GM23338 (cell line): ENCODE measurements around the gene DCHS1. TPM values are rescaled to one million over a fixed set of nuclear protein-coding genes. Genes with fewer than 3 reads are reported as not detected.

Experiments
- ATAC-seq: fragments of 200-7000 bp; cut with Tn5 transposase; 3 replicates; pipeline ENCODE4 v1.9.1; 2020
- DNase-seq: peaks from one replicate; pipeline ENCODE4 v3.0.0-alpha.2; 2015; ENCODE audit warnings: low spot score
- H2AFZ ChIP-seq: fragments of 200-600 bp; sonication (generic); 2 replicates; pipeline ENCODE4 v1.8.0; 2016; ENCODE audit warnings: antibody characterized with exemption, mild to moderate bottlenecking, moderate library complexity
- H3F3A ChIP-seq: fragments of 200-600 bp; sonication (generic); replicated peaks from 2 replicates; pipeline ENCODE4 v1.8.0; 2017; ENCODE audit warnings: antibody characterized with exemption, mixed run types, low read depth
- H3K27ac ChIP-seq: fragments of 200-600 bp; sonication (generic); 2 replicates; pipeline ENCODE4 v1.6.1; 2016; ENCODE audit warnings: low read depth
- H3K27me3 ChIP-seq: fragments of 200-600 bp; sonication (generic); 2 replicates; pipeline ENCODE4 v1.8.0; 2016; ENCODE audit warnings: mild to moderate bottlenecking, mixed run types, moderate library complexity; ENCODE audit not compliant: insufficient read depth
- H3K36me3 ChIP-seq: fragments of 200-600 bp; sonication (generic); 2 replicates; pipeline ENCODE4 v1.8.0; 2016; ENCODE audit warnings: mild to moderate bottlenecking; ENCODE audit not compliant: insufficient read depth
- H3K4me1 ChIP-seq: fragments of 200-600 bp; sonication (generic); 2 replicates; pipeline ENCODE4 v1.8.0; 2016; ENCODE audit warnings: mild to moderate bottlenecking, moderate library complexity; ENCODE audit not compliant: insufficient read depth
- H3K4me2 ChIP-seq: fragments of 200-600 bp; sonication (generic); 2 replicates; pipeline ENCODE4 v1.7.1; 2017; ENCODE audit warnings: mixed run types
- H3K4me3 ChIP-seq: fragments of 200-600 bp; sonication (generic); 2 replicates; pipeline ENCODE4 v1.6.1; 2016; ENCODE audit warnings: mixed run types
- H3K79me2 ChIP-seq: fragments of 200-600 bp; sonication (generic); replicated peaks from 2 replicates; pipeline ENCODE4 v1.8.0; 2017; ENCODE audit warnings: mild to moderate bottlenecking; ENCODE audit not compliant: insufficient read depth
- H3K9me2 ChIP-seq: fragments of 200-600 bp; sonication (generic); 2 replicates; pipeline ENCODE4 v1.8.0; 2017; ENCODE audit not compliant: insufficient read depth
- H4K20me1 ChIP-seq: fragments of 200-600 bp; sonication (generic); replicated peaks from 2 replicates; pipeline ENCODE4 v1.8.0; 2017; ENCODE audit warnings: mild to moderate bottlenecking; ENCODE audit not compliant: insufficient read depth
- H3K27ac Mint-ChIP-seq: 2 replicates; pipeline ENCODE4 v1.8.0; 2020; ENCODE audit warnings: inconsistent platforms, mild to moderate bottlenecking, moderate library complexity, mixed read lengths
- H3K27me3 Mint-ChIP-seq: 3 replicates; pipeline ENCODE4 v1.8.0; 2022; ENCODE audit warnings: low read depth, mild to moderate bottlenecking, moderate library complexity, mixed read lengths, inconsistent platforms; ENCODE audit not compliant: insufficient read depth, poor library complexity
- H3K36me3 Mint-ChIP-seq: 3 replicates; pipeline ENCODE4 v1.8.0; 2021; ENCODE audit warnings: low read depth, mild to moderate bottlenecking, inconsistent platforms, moderate library complexity, mixed read lengths
- H3K4me1 Mint-ChIP-seq: 3 replicates; pipeline ENCODE4 v1.8.0; 2020; ENCODE audit warnings: mild to moderate bottlenecking, inconsistent platforms, mixed read lengths
- H3K4me3 Mint-ChIP-seq: 3 replicates; pipeline ENCODE4 v1.8.0; 2021; ENCODE audit warnings: moderate library complexity, mild to moderate bottlenecking, inconsistent platforms, mixed read lengths
- H3K9me3 Mint-ChIP-seq: 3 replicates; pipeline ENCODE4 v1.8.0; 2020; ENCODE audit warnings: moderate library complexity, mild to moderate bottlenecking, inconsistent platforms, mixed read lengths
- CREB1 ChIP-seq: fragments of 250-450 bp; sonication (Bioruptor Pico); IDR thresholded peaks from 2 replicates; pipeline ENCODE4 v1.5.0; 2020; ENCODE audit warnings: low read depth, mild to moderate bottlenecking, moderate library complexity
- EZH2 ChIP-seq: fragments of 200-600 bp; sonication (generic); IDR thresholded peaks from one replicate; pipeline ENCODE4 v1.8.0; 2017; ENCODE audit warnings: antibody characterized with exemption, mild to moderate bottlenecking, low read depth; ENCODE audit not compliant: unreplicated experiment
- EZH2phosphoT487 ChIP-seq: fragments of 200-600 bp; sonication (generic); IDR thresholded peaks from one replicate; pipeline ENCODE4 v1.8.1; 2018; ENCODE audit warnings: antibody characterized with exemption; ENCODE audit not compliant: unreplicated experiment
- JUNB ChIP-seq: IDR thresholded peaks from one replicate; pipeline ENCODE4 v1.6.1; 2016; ENCODE audit warnings: antibody characterized with exemption; ENCODE audit not compliant: unreplicated experiment
- POLR2AphosphoS5 ChIP-seq: IDR thresholded peaks from 2 replicates; pipeline ENCODE4 v1.6.1; 2016; ENCODE audit warnings: antibody characterized with exemption, low read depth
- ZNF114 ChIP-seq: fragments of 250-450 bp; sonication (Bioruptor Pico); IDR thresholded peaks from 2 replicates; pipeline ENCODE4 v1.5.0; 2020; ENCODE audit warnings: mild to moderate bottlenecking, moderate library complexity
- ZNF331 ChIP-seq: fragments of 250-450 bp; sonication (Bioruptor Pico); IDR thresholded peaks from 2 replicates; pipeline ENCODE4 v1.5.0; 2020; ENCODE audit warnings: low read depth, mild to moderate bottlenecking, moderate library complexity
- polyA plus RNA-seq: library from polyadenylated mRNA; unstranded; fragments of >200 nt; fragmentation: Nextera tagmentation; extraction: Ambion mirVana; gene quantifications from 2 replicates; pipeline ENCODE4 v1.2.1, GENCODE V29; 2016
- total RNA-seq: library from RNA; depleted of rRNA; stranded (reverse); fragments of >200 nt; shearing (Covaris generic); gene quantifications from 2 replicates; pipeline ENCODE4 v1.2.3, GENCODE V29; 2014
- TF ChIP-seq, protein P1 (sequence below): fragments of 250-450 bp; sonication (Bioruptor Pico); IDR thresholded peaks from 2 replicates; pipeline ENCODE4 v1.5.0; 2020; ENCODE audit warnings: mild to moderate bottlenecking, moderate library complexity
- TF ChIP-seq, protein P2 (sequence below): IDR thresholded peaks from 2 replicates; pipeline ENCODE4 v1.6.1; 2016; ENCODE audit warnings: antibody characterized with exemption
- TF ChIP-seq, protein P3 (sequence below): IDR thresholded peaks from one replicate; pipeline ENCODE4 v1.6.1; 2018; ENCODE audit warnings: antibody characterized with exemption; ENCODE audit not compliant: unreplicated experiment

Gene DCHS1
- total and polyA plus RNA-seq, 2 experiments from 2014 or later = 2.3 to 20.7 TPM

DNA sequence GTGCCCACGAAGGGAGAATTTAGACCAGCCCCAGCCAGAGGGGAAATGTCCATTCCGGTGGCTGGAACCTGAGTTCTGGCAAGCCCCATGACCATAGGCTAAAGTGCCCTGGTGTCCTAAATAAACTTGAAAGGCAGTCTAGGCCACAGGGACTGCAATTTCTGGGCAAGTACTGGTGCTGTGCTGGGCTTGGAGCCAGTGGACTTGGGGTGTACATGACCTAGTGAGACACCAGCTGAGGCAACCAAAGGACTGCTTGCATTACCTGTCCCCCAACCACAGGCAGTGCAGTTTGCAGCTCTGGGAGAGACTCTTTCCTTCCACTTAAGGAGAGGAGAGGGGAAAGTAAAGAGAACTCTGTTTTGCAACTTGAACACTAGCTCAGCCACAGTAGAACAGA lies 75.9 kb downstream of the DCHS1 start:
- Mint-ChIP-seq H3K36me3 (peaks cover 10% of the 10 kb centered on the region; the same call in 2 of the 3 replicates), H3K4me3 (no peak overlapping the region), H3K4me1 (peaks cover 5% of the 10 kb centered on the region), H3K27me3 (peaks cover 2% of the 10 kb centered on the region), H3K9me3 (peaks cover 12% of the 10 kb centered on the region; the same call in 2 of the 3 replicates), H3K27ac (no peak overlapping the region)
- no peaks in the 10 kb centered on the region for H3K4me1 ChIP-seq
- no peaks in the 10 kb centered on the region for H3K27me3 ChIP-seq
- ATAC-seq (no peak), DNase-seq (no peak)
- H4K20me1 ChIP-seq = no peaks in the 10 kb centered on the region; the same call in 1 of the 2 replicates
- no peak overlapping the region for H3K27ac ChIP-seq
- H3K36me3 ChIP-seq = no peaks in the 10 kb centered on the region
- TF ChIP-seq, protein P1, sequence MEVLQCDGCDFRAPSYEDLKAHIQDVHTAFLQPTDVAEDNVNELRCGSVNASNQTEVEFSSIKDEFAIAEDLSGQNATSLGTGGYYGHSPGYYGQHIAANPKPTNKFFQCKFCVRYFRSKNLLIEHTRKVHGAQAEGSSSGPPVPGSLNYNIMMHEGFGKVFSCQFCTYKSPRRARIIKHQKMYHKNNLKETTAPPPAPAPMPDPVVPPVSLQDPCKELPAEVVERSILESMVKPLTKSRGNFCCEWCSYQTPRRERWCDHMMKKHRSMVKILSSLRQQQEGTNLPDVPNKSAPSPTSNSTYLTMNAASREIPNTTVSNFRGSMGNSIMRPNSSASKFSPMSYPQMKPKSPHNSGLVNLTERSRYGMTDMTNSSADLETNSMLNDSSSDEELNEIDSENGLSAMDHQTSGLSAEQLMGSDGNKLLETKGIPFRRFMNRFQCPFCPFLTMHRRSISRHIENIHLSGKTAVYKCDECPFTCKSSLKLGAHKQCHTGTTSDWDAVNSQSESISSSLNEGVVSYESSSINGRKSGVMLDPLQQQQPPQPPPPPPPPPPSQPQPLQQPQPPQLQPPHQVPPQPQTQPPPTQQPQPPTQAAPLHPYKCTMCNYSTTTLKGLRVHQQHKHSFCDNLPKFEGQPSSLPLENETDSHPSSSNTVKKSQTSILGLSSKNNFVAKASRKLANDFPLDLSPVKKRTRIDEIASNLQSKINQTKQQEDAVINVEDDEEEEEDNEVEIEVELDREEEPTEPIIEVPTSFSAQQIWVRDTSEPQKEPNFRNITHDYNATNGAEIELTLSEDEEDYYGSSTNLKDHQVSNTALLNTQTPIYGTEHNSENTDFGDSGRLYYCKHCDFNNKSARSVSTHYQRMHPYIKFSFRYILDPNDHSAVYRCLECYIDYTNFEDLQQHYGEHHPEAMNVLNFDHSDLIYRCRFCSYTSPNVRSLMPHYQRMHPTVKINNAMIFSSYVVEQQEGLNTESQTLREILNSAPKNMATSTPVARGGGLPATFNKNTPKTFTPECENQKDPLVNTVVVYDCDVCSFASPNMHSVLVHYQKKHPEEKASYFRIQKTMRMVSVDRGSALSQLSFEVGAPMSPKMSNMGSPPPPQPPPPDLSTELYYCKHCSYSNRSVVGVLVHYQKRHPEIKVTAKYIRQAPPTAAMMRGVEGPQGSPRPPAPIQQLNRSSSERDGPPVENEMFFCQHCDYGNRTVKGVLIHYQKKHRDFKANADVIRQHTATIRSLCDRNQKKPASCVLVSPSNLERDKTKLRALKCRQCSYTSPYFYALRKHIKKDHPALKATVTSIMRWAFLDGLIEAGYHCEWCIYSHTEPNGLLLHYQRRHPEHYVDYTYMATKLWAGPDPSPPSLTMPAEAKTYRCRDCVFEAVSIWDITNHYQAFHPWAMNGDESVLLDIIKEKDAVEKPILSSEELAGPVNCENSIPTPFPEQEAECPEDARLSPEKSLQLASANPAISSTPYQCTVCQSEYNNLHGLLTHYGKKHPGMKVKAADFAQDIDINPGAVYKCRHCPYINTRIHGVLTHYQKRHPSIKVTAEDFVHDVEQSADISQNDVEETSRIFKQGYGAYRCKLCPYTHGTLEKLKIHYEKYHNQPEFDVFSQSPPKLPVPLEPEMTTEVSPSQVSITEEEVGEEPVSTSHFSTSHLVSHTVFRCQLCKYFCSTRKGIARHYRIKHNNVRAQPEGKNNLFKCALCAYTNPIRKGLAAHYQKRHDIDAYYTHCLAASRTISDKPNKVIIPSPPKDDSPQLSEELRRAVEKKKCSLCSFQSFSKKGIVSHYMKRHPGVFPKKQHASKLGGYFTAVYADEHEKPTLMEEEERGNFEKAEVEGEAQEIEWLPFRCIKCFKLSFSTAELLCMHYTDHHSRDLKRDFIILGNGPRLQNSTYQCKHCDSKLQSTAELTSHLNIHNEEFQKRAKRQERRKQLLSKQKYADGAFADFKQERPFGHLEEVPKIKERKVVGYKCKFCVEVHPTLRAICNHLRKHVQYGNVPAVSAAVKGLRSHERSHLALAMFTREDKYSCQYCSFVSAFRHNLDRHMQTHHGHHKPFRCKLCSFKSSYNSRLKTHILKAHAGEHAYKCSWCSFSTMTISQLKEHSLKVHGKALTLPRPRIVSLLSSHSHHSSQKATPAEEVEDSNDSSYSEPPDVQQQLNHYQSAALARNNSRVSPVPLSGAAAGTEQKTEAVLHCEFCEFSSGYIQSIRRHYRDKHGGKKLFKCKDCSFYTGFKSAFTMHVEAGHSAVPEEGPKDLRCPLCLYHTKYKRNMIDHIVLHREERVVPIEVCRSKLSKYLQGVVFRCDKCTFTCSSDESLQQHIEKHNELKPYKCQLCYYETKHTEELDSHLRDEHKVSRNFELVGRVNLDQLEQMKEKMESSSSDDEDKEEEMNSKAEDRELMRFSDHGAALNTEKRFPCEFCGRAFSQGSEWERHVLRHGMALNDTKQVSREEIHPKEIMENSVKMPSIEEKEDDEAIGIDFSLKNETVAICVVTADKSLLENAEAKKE (CRISPR knock-in tag) = no peak
- TF ChIP-seq POLR2AphosphoS5 (no peak), ZNF331 (CRISPR knock-in tag) (no peak), EZH2phosphoT487 (no peak)
- no peaks in the 10 kb centered on the region for H3K9me2 ChIP-seq
- H3F3A ChIP-seq = no peaks in the 10 kb centered on the region
- H2AFZ ChIP-seq = no peak overlapping the region
- no peak overlapping the region for H3K4me2 ChIP-seq
- H3K79me2 ChIP-seq = no peaks in the 10 kb centered on the region
- H3K4me3 ChIP-seq = no peak overlapping the region

DNA sequence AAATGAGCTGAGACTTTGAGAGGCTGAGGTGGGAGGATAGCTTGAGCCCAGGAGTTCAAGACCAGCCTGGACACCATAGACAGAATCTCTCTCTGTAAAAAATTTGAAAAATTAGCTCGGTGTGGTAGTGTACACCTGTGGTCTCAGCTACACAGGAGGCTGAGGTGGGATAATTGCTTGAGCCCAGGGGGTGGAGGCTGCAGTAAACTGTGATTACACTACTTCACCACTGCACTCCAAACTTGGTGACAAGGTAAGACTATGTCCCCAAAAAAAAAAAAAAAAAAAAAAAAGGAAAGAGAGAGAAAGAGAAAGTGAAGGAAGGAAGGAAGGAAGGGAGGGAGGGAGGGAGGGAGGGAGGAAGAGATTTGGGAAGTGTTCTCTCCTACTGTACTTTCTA lies 77.5 kb downstream of the DCHS1 start:
- Histone ChIP-seq H3K9me2 (no peaks in the 10 kb centered on the region), H3K79me2 (no peaks in the 10 kb centered on the region), H3K4me1 (no peaks in the 10 kb centered on the region), H3K4me3 (no peak overlapping the region), H3K27me3 (no peaks in the 10 kb centered on the region), H4K20me1 (no peaks in the 10 kb centered on the region; the same call in 1 of the 2 replicates), H3F3A (no peaks in the 10 kb centered on the region), H3K36me3 (no peaks in the 10 kb centered on the region), H3K4me2 (no peak overlapping the region), H2AFZ (no peak overlapping the region), H3K27ac (no peak overlapping the region)
- H3K27ac Mint-ChIP-seq = no peak overlapping the region
- DNase-seq = no peak
- peaks cover 2% of the 10 kb centered on the region for H3K27me3 Mint-ChIP-seq
- H3K9me3 Mint-ChIP-seq = peaks cover 1% of the 10 kb centered on the region; the same call in 2 of the 3 replicates
- H3K4me1 Mint-ChIP-seq = peaks cover 5% of the 10 kb centered on the region
- H3K36me3 Mint-ChIP-seq = peaks cover 3% of the 10 kb centered on the region; the same call in 1 of the 3 replicates
- no peak for ATAC-seq
- no peak overlapping the region for H3K4me3 Mint-ChIP-seq
- TF ChIP-seq ZNF114 (CRISPR knock-in tag) (no peak), JUNB (no peak), ZNF331 (CRISPR knock-in tag) (no peak), EZH2phosphoT487 (no peak), POLR2AphosphoS5 (no peak), CREB1 (CRISPR knock-in tag) (no peak), EZH2 (no peak)
- TF ChIP-seq, protein P2, sequence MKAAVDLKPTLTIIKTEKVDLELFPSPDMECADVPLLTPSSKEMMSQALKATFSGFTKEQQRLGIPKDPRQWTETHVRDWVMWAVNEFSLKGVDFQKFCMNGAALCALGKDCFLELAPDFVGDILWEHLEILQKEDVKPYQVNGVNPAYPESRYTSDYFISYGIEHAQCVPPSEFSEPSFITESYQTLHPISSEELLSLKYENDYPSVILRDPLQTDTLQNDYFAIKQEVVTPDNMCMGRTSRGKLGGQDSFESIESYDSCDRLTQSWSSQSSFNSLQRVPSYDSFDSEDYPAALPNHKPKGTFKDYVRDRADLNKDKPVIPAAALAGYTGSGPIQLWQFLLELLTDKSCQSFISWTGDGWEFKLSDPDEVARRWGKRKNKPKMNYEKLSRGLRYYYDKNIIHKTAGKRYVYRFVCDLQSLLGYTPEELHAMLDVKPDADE = no peak
- TF ChIP-seq, protein P3, sequence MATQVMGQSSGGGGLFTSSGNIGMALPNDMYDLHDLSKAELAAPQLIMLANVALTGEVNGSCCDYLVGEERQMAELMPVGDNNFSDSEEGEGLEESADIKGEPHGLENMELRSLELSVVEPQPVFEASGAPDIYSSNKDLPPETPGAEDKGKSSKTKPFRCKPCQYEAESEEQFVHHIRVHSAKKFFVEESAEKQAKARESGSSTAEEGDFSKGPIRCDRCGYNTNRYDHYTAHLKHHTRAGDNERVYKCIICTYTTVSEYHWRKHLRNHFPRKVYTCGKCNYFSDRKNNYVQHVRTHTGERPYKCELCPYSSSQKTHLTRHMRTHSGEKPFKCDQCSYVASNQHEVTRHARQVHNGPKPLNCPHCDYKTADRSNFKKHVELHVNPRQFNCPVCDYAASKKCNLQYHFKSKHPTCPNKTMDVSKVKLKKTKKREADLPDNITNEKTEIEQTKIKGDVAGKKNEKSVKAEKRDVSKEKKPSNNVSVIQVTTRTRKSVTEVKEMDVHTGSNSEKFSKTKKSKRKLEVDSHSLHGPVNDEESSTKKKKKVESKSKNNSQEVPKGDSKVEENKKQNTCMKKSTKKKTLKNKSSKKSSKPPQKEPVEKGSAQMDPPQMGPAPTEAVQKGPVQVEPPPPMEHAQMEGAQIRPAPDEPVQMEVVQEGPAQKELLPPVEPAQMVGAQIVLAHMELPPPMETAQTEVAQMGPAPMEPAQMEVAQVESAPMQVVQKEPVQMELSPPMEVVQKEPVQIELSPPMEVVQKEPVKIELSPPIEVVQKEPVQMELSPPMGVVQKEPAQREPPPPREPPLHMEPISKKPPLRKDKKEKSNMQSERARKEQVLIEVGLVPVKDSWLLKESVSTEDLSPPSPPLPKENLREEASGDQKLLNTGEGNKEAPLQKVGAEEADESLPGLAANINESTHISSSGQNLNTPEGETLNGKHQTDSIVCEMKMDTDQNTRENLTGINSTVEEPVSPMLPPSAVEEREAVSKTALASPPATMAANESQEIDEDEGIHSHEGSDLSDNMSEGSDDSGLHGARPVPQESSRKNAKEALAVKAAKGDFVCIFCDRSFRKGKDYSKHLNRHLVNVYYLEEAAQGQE = no peak
